SU-DHL-6 (cell line): Measurements from ENCODE around the gene GMPS.

ENCODE experiments used
- H2AFZ ChIP-seq: fragments of 200-600 bp; sonication (generic); 2 replicates; pipeline ENCODE4 v1.6.1; 2014; ENCODE audit warnings: low read depth, mild to moderate bottlenecking, moderate library complexity, mixed read lengths, antibody characterized with exemption, low read length; ENCODE audit not compliant: severe bottlenecking
- H3F3A ChIP-seq: fragments of 200-600 bp; shearing (Covaris generic); 2 replicates; pipeline ENCODE4 v1.6.0; 2016; ENCODE audit warnings: antibody characterized with exemption, mild to moderate bottlenecking; ENCODE audit not compliant: insufficient read depth
- H3K27ac ChIP-seq: fragments of 200-600 bp; sonication (generic); 2 replicates; pipeline ENCODE4 v1.5.1; 2016; ENCODE audit warnings: low read depth, mild to moderate bottlenecking, low read length, moderate library complexity, mixed read lengths
- H3K27me3 ChIP-seq: fragments of 200-600 bp; sonication (generic), shearing (Covaris generic); 2 replicates; pipeline ENCODE4 v1.6.0; 2014; ENCODE audit warnings: mild to moderate bottlenecking, low read length
- H3K36me3 ChIP-seq: fragments of 200-600 bp; sonication (generic); 2 replicates; pipeline ENCODE4 v1.6.1; 2014; ENCODE audit warnings: mild to moderate bottlenecking, low read length, mixed read lengths
- H3K4me2 ChIP-seq: fragments of 300-600, 200-600 bp; shearing (Covaris generic), sonication (generic); 2 replicates; pipeline ENCODE4 v1.6.0; 2014; ENCODE audit warnings: low read length, low read depth, mild to moderate bottlenecking; ENCODE audit not compliant: poor library complexity, severe bottlenecking
- H3K4me3 ChIP-seq: fragments of 200-600 bp; sonication (generic); 2 replicates; pipeline ENCODE4 v1.5.1; 2014; ENCODE audit warnings: antibody characterized with exemption, low read length, mild to moderate bottlenecking, mixed read lengths; ENCODE audit not compliant: insufficient read depth, poor library complexity, severe bottlenecking
- H3K79me2 ChIP-seq: fragments of 200-600 bp; sonication (generic); 2 replicates; pipeline ENCODE4 v1.6.1; 2014; ENCODE audit warnings: mild to moderate bottlenecking, low read length, moderate library complexity; ENCODE audit not compliant: insufficient read depth
- H3K9ac ChIP-seq: fragments of 200-600 bp; sonication (generic); 2 replicates; pipeline ENCODE4 v1.7.0; 2014; ENCODE audit warnings: mild to moderate bottlenecking, low read length
- H3K9me2 ChIP-seq: fragments of 200-600 bp; sonication (generic); replicated peaks from 2 replicates; pipeline ENCODE4 v1.6.1; 2014; ENCODE audit warnings: low read length; ENCODE audit not compliant: insufficient read depth
- H3K9me3 ChIP-seq: fragments of 200-600 bp; sonication (generic); 2 replicates; pipeline ENCODE4 v1.6.1; 2014; ENCODE audit warnings: low read length, mixed read lengths; ENCODE audit not compliant: insufficient read depth
- H4K20me1 ChIP-seq: fragments of 200-600 bp; sonication (generic); 2 replicates; pipeline ENCODE4 v1.6.1; 2014; ENCODE audit warnings: low read depth, mild to moderate bottlenecking, antibody characterized with exemption, low read length, moderate library complexity, mixed read lengths
- EZH2phosphoT487 ChIP-seq: fragments of 200-600 bp; sonication (generic), shearing (Covaris generic); conservative IDR thresholded peaks from 2 replicates; pipeline ENCODE4 v1.6.1; 2018; ENCODE audit warnings: mild to moderate bottlenecking, antibody characterized with exemption, low read length, moderate library complexity, mixed read lengths
- TF ChIP-seq, protein P1 (sequence below): fragments of 200-600 bp; sonication (generic); IDR thresholded peaks from one replicate; pipeline ENCODE4 v1.5.1; 2017; ENCODE audit warnings: antibody characterized with exemption, mild to moderate bottlenecking, low read length, moderate library complexity; ENCODE audit not compliant: insufficient read depth, poor library complexity, severe bottlenecking

The GMPS gene

DNA sequence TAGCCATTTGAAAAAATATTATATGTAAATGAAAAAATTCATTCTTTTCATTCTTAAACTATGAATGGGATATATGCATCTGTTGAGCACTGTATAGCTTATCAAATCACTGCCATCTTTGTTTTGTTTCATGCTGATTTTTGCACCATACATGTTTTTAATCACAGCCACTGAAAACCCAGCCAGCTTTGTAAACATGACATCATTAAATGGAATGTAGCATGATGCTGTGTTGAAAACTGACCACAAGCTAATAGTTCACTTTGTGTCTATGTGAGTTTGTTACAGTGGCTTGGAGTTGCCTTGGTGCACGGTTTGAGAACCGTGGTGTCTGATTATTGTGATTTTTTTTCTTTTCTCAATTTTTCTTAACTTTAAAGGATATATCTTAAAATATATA, 75.7 kb downstream of the GMPS start:
- H3F3A ChIP-seq: 0 out of 2 replicates have a peak, but pooled peaks cover 3% of the 10 kb centered on the region
- H3K4me2 ChIP-seq: no peak overlapping the region
- no peaks in the 10 kb centered on the region for H3K9me2 ChIP-seq
- no peak overlapping the region for H2AFZ ChIP-seq
- no peaks in the 10 kb centered on the region for H4K20me1 ChIP-seq
- no peaks in the 10 kb centered on the region for H3K79me2 ChIP-seq
- H3K36me3 ChIP-seq: peaks cover 7% of the 10 kb centered on the region; the same call in 1 of the 2 replicates
- no peak overlapping the region for H3K4me3 ChIP-seq
- H3K9me3 ChIP-seq: no peaks in the 10 kb centered on the region
- TF ChIP-seq EZH2phosphoT487: no peak
- TF ChIP-seq, protein P1, sequence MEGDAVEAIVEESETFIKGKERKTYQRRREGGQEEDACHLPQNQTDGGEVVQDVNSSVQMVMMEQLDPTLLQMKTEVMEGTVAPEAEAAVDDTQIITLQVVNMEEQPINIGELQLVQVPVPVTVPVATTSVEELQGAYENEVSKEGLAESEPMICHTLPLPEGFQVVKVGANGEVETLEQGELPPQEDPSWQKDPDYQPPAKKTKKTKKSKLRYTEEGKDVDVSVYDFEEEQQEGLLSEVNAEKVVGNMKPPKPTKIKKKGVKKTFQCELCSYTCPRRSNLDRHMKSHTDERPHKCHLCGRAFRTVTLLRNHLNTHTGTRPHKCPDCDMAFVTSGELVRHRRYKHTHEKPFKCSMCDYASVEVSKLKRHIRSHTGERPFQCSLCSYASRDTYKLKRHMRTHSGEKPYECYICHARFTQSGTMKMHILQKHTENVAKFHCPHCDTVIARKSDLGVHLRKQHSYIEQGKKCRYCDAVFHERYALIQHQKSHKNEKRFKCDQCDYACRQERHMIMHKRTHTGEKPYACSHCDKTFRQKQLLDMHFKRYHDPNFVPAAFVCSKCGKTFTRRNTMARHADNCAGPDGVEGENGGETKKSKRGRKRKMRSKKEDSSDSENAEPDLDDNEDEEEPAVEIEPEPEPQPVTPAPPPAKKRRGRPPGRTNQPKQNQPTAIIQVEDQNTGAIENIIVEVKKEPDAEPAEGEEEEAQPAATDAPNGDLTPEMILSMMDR: no peak
- no peaks in the 10 kb centered on the region for H3K27me3 ChIP-seq
- no peak overlapping the region for H3K9ac ChIP-seq
- no peak overlapping the region for H3K27ac ChIP-seq

DNA sequence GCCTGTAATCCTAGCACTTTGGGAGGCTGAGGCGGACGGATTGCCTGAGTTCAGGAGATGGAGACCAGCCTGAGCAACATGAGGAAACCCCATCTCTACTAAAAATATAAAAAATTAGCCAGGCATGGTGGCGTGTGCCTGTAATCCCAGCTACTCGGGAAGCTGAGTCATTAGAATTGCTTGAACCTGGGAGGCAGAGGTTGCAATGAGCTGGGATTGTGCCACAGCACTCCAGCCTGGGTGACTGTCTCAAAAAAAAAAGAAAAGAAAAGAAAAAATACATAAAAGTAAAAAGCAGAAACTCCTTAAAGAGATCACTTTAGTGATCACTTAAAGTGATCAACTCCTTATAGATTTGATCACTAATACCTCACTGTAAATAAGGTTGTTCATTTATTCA, 78.0 kb downstream of the GMPS start:
- no peaks in the 10 kb centered on the region for H3K9me3 ChIP-seq
- no peak overlapping the region for H3K9ac ChIP-seq
- H3K36me3 ChIP-seq: peaks cover 4% of the 10 kb centered on the region; the same call in 1 of the 2 replicates
- no peaks in the 10 kb centered on the region for H4K20me1 ChIP-seq
- no peak overlapping the region for H3K27ac ChIP-seq
- 0 out of 2 replicates have a peak, but pooled peaks cover 2% of the 10 kb centered on the region for H3F3A ChIP-seq
- no peak overlapping the region for H2AFZ ChIP-seq
- no peak overlapping the region for H3K4me2 ChIP-seq
- no peaks in the 10 kb centered on the region for H3K27me3 ChIP-seq
- no peak overlapping the region for H3K4me3 ChIP-seq
- TF ChIP-seq, protein P1: no peak
- no peak for TF ChIP-seq EZH2phosphoT487
- no peaks in the 10 kb centered on the region for H3K79me2 ChIP-seq
- H3K9me2 ChIP-seq: no peaks in the 10 kb centered on the region

DNA sequence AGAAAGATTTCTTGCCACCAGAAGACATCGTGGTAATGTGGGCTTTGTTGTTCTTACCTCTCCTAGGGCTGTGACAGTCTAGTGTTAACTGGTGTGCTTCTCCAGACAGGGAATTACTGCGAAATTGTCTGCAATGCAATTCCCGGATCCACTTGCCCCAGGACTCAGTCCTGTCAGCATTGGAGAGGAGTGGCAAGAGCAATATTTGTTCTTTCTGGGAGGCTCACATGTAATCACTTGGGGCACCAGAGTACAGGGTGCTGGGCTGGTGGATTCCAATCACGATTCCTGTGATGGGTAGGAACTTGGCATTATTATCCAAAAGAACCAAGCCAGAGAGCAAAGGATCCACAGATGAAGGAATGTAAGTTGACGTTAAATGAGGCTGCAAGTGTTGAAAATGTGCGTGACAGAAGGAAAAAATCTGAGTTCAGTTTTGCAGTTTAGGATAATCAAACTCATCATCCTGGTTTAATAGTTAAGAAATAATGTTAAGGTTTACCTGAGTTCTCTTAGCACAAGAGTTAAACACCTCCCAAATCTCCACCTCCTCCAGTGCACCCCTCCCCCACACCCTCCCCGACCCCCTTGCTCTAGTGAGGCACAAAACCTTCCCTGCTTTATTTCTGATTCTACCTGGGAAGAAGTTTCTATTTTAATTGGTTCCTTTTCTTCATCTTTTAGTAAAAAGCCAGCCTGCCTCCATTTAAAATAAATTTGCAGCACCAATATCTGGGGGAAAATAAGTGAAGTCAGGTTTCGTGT, 79.2 kb downstream of the GMPS start:
- no peak overlapping the region for H3K27ac ChIP-seq
- H3F3A ChIP-seq: no peaks in the 10 kb centered on the region
- no peaks in the 10 kb centered on the region for H3K79me2 ChIP-seq
- H3K4me2 ChIP-seq: no peak overlapping the region
- H3K4me3 ChIP-seq: no peak overlapping the region
- H3K36me3 ChIP-seq: no peaks in the 10 kb centered on the region; the same call in 1 of the 2 replicates
- no peaks in the 10 kb centered on the region for H3K27me3 ChIP-seq
- no peak overlapping the region for H3K9ac ChIP-seq
- H4K20me1 ChIP-seq: no peaks in the 10 kb centered on the region
- H3K9me3 ChIP-seq: no peaks in the 10 kb centered on the region
- no peak overlapping the region for H2AFZ ChIP-seq
- no peaks in the 10 kb centered on the region for H3K9me2 ChIP-seq
- TF ChIP-seq, protein P1: no peak
- TF ChIP-seq EZH2phosphoT487: no peak
